Measurements from ENCODE around the gene KRTAP10-2.

DNA sequence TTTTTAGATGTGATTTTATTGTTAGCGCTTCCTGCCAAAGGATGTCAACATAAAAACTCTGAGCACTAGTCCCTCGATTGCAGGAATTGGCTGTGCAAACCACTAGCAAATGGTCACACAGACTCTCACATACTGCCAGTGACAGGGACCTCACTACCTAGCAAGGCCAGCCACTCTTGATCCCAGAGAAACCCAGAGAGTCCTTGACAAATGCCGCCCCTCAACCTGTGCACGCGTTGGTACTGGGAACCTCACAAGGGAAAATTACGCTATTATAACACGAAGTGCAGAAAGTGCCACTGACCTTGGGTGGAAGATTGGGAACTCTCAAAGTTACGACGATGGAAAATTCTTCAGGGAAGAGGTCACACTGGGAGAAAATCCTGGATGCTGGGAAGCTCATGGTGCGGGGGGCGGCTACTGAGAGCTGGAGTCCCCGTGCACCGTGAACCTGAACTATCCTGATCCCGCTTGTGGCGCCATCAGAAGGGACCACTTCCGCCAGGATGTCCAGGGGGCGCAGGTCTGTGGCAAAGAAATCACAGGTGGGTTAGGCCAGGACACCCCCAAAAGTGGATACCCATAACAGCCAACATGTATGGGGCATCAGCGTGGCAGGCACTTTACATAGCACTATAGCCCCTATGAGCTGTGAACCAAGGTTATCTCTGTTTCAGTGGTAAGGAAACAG lies 16.3 kb upstream of the KRTAP10-2 start:
- TF ChIP-seq, protein P1, sequence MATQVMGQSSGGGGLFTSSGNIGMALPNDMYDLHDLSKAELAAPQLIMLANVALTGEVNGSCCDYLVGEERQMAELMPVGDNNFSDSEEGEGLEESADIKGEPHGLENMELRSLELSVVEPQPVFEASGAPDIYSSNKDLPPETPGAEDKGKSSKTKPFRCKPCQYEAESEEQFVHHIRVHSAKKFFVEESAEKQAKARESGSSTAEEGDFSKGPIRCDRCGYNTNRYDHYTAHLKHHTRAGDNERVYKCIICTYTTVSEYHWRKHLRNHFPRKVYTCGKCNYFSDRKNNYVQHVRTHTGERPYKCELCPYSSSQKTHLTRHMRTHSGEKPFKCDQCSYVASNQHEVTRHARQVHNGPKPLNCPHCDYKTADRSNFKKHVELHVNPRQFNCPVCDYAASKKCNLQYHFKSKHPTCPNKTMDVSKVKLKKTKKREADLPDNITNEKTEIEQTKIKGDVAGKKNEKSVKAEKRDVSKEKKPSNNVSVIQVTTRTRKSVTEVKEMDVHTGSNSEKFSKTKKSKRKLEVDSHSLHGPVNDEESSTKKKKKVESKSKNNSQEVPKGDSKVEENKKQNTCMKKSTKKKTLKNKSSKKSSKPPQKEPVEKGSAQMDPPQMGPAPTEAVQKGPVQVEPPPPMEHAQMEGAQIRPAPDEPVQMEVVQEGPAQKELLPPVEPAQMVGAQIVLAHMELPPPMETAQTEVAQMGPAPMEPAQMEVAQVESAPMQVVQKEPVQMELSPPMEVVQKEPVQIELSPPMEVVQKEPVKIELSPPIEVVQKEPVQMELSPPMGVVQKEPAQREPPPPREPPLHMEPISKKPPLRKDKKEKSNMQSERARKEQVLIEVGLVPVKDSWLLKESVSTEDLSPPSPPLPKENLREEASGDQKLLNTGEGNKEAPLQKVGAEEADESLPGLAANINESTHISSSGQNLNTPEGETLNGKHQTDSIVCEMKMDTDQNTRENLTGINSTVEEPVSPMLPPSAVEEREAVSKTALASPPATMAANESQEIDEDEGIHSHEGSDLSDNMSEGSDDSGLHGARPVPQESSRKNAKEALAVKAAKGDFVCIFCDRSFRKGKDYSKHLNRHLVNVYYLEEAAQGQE (IDR thresholded peaks at IDR 0.05; ENCODE audit: low read depth): no peak
- no peak for TF ChIP-seq SP1 (IDR thresholded peaks at IDR 0.05; ENCODE audit: low read depth)
- TF ChIP-seq EZH2 (IDR thresholded peaks at IDR 0.05): no peak
- TF ChIP-seq CTCF (IDR thresholded peaks at IDR 0.05 in 2 of 3, conservative IDR thresholded peaks at IDR 0.05 in 1 of 3; ENCODE audit: borderline replicate concordance in 1 of 3, insufficient read depth in 1 of 3, low read depth in 2 of 3, low read length in 2 of 3): no peak
- no peak for TF ChIP-seq POLR2A (IDR thresholded peaks at IDR 0.05; ENCODE audit: borderline replicate concordance, extremely low read depth, insufficient read depth, insufficient read length)
- TF ChIP-seq YY1 (IDR thresholded peaks at IDR 0.05; ENCODE audit: extremely low read depth, insufficient replicate concordance, low read depth, low read length): no peak
- no peak for TF ChIP-seq RAD21 (IDR thresholded peaks at IDR 0.05; ENCODE audit: low read depth)
- no peak for TF ChIP-seq EZH2phosphoT487 (IDR thresholded peaks at IDR 0.05; ENCODE audit: borderline replicate concordance)
- TF ChIP-seq, protein P2, sequence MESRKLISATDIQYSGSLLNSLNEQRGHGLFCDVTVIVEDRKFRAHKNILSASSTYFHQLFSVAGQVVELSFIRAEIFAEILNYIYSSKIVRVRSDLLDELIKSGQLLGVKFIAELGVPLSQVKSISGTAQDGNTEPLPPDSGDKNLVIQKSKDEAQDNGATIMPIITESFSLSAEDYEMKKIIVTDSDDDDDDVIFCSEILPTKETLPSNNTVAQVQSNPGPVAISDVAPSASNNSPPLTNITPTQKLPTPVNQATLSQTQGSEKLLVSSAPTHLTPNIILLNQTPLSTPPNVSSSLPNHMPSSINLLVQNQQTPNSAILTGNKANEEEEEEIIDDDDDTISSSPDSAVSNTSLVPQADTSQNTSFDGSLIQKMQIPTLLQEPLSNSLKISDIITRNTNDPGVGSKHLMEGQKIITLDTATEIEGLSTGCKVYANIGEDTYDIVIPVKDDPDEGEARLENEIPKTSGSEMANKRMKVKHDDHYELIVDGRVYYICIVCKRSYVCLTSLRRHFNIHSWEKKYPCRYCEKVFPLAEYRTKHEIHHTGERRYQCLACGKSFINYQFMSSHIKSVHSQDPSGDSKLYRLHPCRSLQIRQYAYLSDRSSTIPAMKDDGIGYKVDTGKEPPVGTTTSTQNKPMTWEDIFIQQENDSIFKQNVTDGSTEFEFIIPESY (IDR thresholded peaks at IDR 0.05; ENCODE audit: extremely low read depth, insufficient replicate concordance, low read length): no peak
- TF ChIP-seq, protein P3, sequence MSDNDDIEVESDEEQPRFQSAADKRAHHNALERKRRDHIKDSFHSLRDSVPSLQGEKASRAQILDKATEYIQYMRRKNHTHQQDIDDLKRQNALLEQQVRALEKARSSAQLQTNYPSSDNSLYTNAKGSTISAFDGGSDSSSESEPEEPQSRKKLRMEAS (IDR thresholded peaks at IDR 0.05): no peak
- TF ChIP-seq POLR2AphosphoS5 (IDR thresholded peaks at IDR 0.05; ENCODE audit: low read depth, low read length): no peak
- TF ChIP-seq ZFX (IDR thresholded peaks at IDR 0.05): no peak
- TF ChIP-seq TCF7L2 (IDR thresholded peaks at IDR 0.05; ENCODE audit: borderline replicate concordance, extremely low read depth, insufficient read depth, insufficient read length): no peak

All from HCT116 (cell line).